NK-92 treated with Interleukin-12 subunit alpha and Interleukin-12 subunit beta, amount 100 ng/mL, for 24 hours (cell line): ENCODE data around the gene MTCL1.

Experiments
- DNase-seq: peaks from one replicate; lab custom pipeline; 2025; lab: John Stamatoyannopoulos, UW

Gene MTCL1

GRCh38 chr18:8713691-8714090, 8.3 kb downstream of the MTCL1 start:
- no peak for DNase-seq

GRCh38 chr18:8715599-8715998, 10.2 kb downstream of the MTCL1 start:
- DNase-seq = no peak

- DNase-seq = no peak
Observed at GRCh38 chr18:8717011-8717770, 11.8 kb downstream of the MTCL1 start.

- no peak for DNase-seq
Observed at GRCh38 chr18:8718401-8718913, 13.1 kb downstream of the MTCL1 start.

- DNase-seq = no peak
Observed at GRCh38 chr18:8719192-8719591, 13.8 kb downstream of the MTCL1 start.

- no peak for DNase-seq
Observed at GRCh38 chr18:8720141-8720540, 14.8 kb downstream of the MTCL1 start.

GRCh38 chr18:8721094-8721669, 15.8 kb downstream of the MTCL1 start:
- DNase-seq = no peak

GRCh38 chr18:8721716-8722115, 16.4 kb downstream of the MTCL1 start:
- no peak for DNase-seq

- no peak for DNase-seq
Observed at GRCh38 chr18:8722946-8723820, 17.8 kb downstream of the MTCL1 start.

GRCh38 chr18:8724452-8724851, 19.1 kb downstream of the MTCL1 start:
- no peak for DNase-seq

- no peak for DNase-seq
Observed at GRCh38 chr18:8726281-8726680, 20.9 kb downstream of the MTCL1 start.

GRCh38 chr18:8726963-8727705, 21.8 kb downstream of the MTCL1 start:
- no peak for DNase-seq

GRCh38 chr18:8730080-8730827, 24.9 kb downstream of the MTCL1 start:
- no peak for DNase-seq

- DNase-seq = no peak
Observed at GRCh38 chr18:8732442-8733360, 27.3 kb downstream of the MTCL1 start.

GRCh38 chr18:8734496-8734895, 29.1 kb downstream of the MTCL1 start:
- DNase-seq = no peak

- no peak for DNase-seq
Observed at GRCh38 chr18:8735274-8735673, 29.9 kb downstream of the MTCL1 start.

GRCh38 chr18:8741117-8741516, 35.8 kb downstream of the MTCL1 start:
- DNase-seq = no peak

- no peak for DNase-seq
Observed at GRCh38 chr18:8741532-8741931, 36.2 kb downstream of the MTCL1 start.

GRCh38 chr18:8742387-8743361, 37.3 kb downstream of the MTCL1 start:
- DNase-seq = no peak
